NCI-H1048 (cell line): Measurements from ENCODE around the gene LRWD1.
"Not testable (repeated sequence)": the region's sequence is repeated elsewhere in the genome, so short reads cannot be mapped to it uniquely, and the experiment has no call there.

ENCODE experiments used
- DNase-seq: peaks from one replicate; lab custom pipeline; 2025; lab: John Stamatoyannopoulos, UW

LRWD1 gene

GRCh38 chr7:102444961-102445673, 19.7 kb upstream of the LRWD1 start:
- DNase-seq: no peak

GRCh38 chr7:102445674-102446071, 19.1 kb upstream of the LRWD1 start:
- no peak for DNase-seq

GRCh38 chr7:102446387-102447156, 18.2 kb upstream of the LRWD1 start:
- DNase-seq: no peak

DNA sequence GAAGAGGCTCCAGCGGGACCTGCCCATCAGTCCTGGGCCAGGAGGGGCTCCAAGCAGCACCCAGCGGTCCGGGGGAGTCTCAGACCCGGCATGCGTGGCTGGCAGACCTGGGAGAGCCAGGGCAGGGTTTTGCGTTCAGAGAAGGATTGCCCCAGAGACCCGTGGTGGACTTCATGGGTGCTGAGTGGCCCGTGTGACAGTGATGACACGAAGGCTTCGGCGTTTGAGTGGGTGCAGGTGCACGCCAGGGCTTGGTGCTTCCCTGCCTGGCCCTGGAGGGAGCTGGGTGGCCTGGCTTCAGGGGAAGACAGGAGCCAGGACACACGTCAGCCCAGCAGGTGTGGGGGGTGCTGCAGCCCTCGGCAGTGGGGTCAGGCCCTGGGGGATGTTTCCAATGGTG, 17.5 kb upstream of the LRWD1 start:
- DNase-seq: no peak

GRCh38 chr7:102449136-102449535, 15.6 kb upstream of the LRWD1 start:
- DNase-seq: no peak

- no peak for DNase-seq
These were observed 14.5 kb upstream of the LRWD1 start for GRCh38 chr7:102450242-102450641.

DNA sequence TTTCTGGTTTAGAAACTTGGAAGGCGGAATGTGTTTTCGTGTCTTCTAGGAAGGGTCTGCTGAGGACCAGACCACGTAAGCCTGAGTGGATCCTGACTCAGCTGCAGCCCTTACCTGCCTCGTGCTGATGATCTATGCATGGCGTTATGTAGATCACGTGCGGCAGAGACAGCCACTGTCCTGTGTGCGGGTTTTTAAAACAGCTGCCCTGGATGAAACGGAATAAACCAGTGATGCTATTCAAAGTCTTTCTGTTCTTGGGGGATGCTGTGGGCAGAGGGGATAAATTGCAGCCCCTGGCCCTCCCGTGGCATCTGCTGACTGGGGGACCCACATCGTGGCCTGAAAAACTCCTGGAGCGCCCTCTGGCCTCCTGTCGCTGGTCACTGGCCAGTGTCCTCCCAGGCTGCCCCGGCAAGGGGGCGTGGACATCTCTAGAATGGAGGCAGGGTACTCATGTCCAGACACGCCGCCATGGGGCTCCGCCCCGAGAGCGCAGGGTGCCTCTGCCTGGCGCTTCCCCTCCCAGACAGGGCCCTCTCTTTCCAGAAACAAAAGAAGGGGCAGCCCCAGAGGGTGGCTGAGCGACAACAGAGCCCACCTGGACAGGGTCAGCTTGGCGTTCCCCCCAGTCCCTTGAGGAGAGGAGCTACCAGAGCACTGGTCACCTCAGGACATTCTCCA, 13.3 kb upstream of the LRWD1 start:
- DNase-seq: no peak

- DNase-seq: no peak
These were observed 12.3 kb upstream of the LRWD1 start for GRCh38 chr7:102452451-102452850.

- DNase-seq: no peak
These were observed 11.5 kb upstream of the LRWD1 start for GRCh38 chr7:102453319-102453718.

GRCh38 chr7:102454468-102454867, 10.3 kb upstream of the LRWD1 start:
- DNase-seq: no peak

- not testable (repeated sequence) for DNase-seq
These were observed 9.9 kb upstream of the LRWD1 start for GRCh38 chr7:102454932-102455331.

DNA sequence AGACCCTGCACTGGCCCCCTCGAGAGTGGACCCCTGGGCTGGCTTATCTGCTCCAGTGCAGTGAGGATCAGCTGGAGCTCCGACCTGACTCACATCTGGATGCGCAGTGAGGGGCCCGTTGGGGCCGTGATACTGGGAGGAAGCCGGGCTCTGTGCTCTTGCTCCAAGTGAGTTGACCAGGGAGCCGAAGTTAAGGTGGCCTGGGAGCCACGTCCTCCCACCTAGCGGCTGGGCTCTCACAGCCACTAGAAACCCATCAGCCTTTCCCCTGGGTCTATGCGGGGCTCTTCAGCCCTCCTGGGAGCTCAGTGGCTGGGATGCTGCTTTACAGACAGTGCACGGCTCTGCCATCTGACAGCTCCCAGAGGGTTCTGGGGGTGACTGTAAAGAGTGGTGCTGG, 9.2 kb upstream of the LRWD1 start:
- no peak for DNase-seq

DNA sequence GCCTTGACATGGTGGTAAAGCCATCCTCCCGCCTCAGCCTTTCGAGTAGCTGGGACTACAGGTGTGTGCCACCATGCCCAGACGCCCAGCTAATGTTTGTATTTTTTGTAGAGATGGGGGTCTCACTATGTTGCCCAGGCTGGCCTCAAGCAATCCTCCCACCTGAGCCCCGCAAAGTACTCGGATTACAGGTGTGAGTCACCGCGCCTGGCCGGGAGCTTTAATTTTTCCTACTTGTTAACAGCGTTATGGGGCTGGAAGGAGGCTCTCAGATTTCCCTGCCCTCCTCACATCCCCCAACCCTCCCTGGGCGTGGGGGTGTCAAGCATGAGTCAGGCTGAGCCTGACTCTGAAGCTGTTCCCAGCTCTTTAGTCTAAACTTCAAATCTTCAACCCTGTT, 8.5 kb upstream of the LRWD1 start:
- no peak for DNase-seq

GRCh38 chr7:102457352-102457924, 7.3 kb upstream of the LRWD1 start:
- DNase-seq: no peak

GRCh38 chr7:102459221-102459844, 5.5 kb upstream of the LRWD1 start:
- DNase-seq: no peak

GRCh38 chr7:102460467-102460866, 4.3 kb upstream of the LRWD1 start:
- no peak for DNase-seq

GRCh38 chr7:102463841-102464576, 775 bp upstream of the LRWD1 start:
- no peak for DNase-seq

- DNase-seq: no peak
These were observed 1.3 kb downstream of the LRWD1 start for GRCh38 chr7:102466097-102466496.

DNA sequence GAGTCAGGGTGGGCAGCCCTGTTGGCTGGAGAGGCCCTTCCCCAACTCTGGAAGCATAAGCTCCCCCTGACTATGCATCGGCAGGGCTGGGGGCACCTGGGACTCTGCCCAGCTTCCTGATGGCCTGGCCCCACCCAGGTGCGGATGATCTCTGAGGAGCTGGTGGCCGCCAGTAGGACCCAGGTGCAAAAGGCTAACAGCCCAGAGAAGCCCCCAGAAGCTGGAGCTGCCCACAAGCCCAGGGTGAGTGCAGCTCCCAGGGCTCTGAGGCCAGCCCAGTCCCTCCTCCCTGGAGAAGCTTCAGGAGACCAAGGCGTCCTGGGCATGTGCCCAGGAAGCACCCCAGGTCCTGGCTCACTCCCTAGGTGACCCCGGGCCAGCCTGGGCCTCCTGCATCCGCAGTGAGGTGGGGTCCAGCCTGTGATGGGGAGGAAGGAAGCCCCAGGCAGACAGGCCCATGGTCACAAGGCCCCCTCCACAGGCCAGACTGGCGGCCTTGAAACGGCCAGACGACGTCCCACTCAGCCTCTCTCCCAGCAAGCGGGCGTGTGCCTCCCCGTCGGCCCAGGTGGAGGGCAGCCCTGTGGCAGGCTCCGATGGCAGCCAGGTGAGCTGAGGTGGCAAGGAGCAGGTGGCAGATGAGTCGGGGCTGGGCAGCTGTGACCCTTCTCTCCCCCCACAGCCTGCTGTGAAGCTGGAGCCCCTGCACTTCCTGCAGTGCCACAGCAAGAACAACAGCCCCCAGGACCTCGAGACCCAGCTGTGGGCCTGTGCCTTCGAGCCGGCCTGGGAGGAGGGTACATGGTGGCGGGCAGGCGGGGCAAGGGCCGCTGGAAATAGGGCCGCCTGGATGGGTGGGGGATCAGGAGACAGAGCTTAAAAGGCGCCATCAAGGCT, 3.0 kb downstream of the LRWD1 start:
- DNase-seq: no peak
